Superior temporal gyrus (tissue), 1 donor: ENCODE data around the gene OR14I1.

Experiments
- DNase-seq: peaks from one replicate; pipeline ENCODE4 v3.0.0-alpha.2; 2016; ENCODE audit errors: extremely low spot score

The OR14I1 gene

DNA sequence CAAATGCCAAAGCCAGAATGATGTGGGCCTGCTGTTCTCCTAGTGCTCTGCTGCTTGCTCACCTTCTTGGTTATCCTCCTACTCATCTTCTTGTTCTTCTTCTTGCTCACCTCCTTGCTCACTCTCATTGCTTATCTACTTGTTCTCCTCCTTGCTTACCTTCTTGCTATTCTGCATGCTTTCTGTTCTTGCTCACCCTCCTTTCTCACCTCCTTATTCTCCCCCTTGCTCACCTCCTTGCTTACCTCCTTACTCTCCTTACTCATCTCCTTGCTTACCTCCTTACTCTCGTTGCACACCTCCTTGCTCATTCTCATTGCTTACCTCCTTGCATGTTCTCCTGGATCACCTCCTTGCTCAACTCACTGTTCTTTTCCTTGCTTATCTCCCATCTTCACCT is at the start of gene OR14I1:
Gene OR14I1 (minus strand): TSS at position 53 of the 400 bp plus-strand sequence.
- DNase-seq: no peak

DNA sequence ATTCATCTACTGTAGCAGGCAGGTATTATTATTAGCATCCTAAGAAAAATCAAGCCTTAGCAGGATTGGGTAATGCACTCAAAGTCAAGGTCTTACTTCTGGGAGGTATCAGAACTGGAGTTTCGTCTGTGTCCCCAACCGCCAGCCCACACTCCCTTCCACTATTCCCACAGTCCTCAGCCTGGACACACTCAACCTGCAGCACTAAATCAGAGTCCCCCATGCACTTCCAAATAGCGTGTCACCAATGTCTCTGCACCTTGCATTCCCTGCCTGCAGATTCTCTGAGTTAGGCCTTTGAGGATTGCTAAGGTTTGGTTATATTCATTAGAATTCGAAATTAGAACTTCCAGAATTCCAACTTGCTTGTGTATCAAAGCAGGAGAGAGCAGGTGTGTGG is 49.1 kb upstream of the OR14I1 start:
- DNase-seq: no peak

DNA sequence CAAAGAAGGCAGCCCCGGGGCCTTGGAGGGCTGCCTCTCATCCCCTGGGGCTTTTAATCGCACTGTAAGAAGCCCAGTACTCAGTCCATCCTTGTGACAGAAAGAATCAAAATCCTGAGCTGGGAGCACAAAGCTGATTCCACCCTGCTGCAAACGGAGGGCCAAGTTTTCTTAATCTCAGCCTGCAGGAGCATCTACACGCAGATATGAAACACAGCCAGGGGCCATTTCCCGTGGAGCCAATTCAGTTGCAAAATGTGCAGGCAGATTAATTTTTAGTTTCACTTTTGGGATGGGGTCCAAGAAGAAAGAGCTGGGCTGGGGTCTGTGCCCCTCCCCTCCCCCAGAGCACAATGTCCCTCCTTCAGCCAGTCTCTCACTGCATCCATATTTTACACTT is 48.6 kb upstream of the OR14I1 start:
- no peak for DNase-seq

DNA sequence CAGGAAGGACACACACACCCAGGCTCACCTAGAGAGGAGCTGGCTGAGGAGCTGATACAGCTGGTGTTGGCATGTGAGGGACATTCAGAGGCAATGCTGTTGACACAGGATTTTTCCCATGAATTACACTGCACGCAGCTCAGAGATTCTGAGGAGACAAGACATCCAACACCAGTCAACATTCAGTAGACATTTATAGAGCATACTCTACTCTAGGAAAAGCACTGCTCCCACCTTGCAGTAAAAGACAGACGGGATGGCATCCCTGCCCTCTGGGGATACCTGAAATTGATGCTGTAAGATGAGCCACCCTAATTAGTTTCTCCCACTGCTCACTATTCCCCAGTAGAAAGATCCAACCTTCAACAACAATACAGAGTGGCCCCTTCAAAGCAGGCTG is 47.9 kb upstream of the OR14I1 start:
- no peak for DNase-seq

DNA sequence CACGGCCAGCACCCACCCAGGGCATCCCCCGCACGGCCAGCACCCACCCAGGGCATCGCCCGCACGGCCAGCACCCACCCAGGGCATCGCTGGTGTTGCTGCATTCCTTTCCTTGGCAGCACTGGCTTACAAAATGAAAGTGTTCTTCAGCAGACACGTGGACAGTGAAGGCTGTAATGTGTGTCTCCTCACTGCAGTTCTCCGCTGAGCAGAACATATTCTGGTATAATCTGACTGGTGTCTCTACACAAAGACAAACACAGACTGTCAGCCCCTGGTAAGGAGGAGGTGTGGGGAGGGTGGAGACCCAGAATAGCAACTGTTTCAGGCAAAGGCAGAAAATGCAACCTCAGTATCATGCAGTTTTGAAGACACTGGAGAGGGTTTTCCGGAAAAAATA is 45.6 kb upstream of the OR14I1 start:
- DNase-seq: peak; percentile 48

DNA sequence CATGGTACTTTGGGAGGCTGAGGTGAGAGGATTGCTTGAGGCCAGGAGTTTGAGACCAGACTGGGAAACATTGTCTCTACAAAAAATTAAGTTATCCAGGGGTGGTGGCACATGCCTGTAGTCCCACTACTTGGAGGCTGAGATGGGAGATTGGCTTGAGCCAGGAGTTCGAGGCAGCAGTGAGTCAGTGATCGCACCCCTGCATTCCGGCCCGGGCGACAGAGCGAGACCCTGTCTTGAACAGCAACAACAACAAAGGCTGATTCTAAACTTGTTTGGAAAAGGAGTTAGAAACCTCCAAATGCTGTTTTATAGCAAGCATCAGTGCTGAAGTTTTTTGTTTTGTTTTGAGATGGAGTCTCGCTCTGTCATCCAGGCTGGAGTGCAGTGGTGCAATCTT is 38.3 kb upstream of the OR14I1 start:
- DNase-seq: no peak

DNA sequence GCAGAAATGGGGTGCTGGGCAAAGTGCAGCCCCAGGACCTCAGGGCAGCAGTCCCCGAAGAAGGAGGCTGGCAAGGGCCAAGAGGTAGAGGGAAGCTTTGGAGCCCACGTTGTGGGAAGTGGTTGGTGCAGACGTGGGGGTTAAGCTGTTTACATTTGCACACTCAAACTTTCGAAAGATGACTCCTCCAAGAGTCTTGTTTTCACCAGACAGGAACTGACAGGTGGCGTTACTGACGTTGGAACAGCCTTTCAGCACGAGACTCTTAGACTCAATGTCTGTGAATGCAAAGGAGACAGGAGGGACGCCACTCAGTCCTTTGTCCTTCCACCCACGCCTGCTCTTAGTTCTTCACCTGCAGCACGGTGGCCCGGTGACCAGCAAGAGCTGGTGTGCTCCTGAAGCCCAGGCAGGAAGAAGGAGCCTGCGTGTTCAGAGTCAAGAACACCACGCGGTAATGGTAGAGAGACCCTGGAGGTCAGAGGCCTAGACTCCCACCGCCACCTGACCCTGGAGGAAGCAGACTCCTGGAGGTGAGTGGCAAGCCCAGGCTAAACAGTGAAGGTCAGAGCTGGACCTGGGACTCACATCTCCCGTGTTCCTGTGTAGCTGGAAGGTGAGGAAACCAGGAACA is 37.1 kb upstream of the OR14I1 start:
- DNase-seq: no peak

DNA sequence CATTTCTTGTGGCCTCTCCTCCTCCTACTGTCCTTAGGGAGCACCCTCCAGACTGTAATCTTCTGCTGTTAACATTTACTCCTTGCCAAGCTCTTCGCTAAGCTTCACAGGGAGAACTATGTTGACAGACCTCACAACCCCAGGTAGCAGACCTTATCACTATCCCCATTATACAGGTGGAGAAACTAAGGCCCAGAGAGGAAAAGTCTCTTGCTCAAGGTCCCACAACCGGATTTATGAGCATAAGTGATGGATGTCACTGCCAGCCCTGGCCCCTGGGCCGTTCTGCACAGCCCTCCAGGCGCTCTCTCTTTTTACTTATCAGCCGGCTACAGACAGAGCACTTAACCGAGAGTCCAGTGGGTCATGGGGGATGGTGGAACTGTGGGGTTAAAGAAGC is 34.9 kb upstream of the OR14I1 start:
- no peak for DNase-seq

DNA sequence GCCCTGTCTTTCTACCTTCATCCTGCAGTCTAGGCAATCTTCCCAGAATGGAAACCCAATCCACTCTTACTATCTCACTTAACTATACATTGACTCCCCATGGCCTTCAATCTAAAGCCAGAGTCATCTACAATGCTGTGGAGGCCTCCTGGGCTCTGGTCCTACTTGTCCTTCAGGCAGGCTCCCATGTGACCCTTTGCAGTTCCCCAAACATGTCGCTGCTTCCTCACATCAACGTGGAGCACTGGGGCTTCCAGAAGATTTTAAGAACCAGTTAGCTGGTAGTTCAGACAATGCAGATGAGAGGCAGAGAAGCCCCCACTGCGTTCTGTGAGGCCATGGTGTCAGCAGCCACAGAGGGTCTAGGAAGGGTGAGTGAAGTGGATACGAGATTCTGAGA is 34.4 kb upstream of the OR14I1 start:
- DNase-seq: no peak

DNA sequence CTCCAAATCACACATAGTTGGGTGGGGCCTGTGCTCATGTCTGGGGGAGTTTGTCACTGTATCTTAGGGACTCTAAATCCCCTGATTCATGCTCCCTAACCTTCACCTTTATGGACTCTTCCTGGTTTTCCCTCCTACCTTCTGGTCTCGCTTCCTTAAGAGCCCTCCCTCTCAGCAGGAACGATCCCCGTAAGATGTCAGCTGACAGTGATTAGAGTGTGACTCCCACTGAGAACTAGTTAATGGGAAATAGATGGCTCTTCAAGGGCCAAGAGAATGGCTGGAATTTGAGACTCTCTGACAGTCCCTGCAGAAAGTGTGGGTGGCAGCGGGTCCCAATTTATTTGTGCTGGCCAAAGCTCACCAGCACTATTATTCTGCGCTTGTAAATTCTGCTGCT is 31.0 kb upstream of the OR14I1 start:
- DNase-seq: no peak

DNA sequence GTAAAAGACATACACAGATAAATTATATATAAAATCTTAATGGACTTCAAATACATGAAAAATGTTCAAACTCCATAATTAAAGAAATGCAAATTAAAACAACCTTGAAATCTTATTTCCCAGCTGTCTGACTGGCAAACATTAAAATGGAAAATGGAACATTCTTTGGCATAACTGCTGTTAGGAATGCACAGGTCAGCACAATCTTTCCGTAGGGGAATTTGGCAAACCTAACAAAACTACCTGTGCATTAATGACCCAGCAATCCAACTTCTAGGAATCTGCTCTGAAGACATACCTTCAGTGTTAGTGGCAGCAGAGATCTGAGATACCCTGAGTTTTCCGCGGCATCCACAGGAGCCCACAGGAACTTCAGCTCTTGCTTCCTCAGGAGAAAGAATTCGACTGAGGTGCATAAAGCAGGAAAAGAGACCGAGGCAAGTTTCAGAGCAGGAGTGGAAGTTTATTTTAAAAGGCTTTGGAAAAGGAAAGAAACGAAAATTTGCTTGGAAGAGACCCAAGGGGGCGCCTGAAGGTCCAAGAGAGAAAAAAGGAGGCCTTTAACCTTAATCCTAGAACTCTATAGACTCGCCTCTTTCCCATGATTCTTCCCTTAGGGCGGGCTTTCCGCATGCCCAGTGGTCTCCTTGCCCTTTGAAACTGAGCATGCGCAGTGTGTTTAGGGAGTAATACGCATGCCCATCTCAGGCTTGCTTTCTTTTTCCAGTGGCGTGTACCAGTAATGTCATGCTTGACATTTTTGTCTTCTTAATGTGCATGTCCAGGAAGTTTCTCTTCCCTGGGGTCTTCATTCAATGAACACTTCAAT is 28.2 kb upstream of the OR14I1 start:
- no peak for DNase-seq

DNA sequence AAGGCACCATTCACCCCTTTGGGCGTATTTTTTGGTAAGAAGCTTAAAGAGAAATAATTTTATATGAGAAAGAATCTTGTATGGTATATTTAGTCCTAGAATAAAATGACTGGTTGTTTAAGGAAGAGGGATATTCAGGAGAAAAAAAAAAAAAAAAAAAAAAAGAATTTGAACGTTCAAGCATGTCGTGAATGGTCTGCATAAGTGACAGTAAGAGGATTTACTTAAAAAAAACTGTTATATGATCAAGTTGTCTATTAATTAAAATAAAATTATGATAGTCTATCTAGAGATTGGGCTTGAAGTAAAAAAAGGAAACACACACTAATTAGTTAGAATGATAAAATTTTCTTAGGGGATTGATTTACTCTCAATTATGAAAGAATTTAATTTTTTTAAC is 11.7 kb upstream of the OR14I1 start:
- no peak for DNase-seq

DNA sequence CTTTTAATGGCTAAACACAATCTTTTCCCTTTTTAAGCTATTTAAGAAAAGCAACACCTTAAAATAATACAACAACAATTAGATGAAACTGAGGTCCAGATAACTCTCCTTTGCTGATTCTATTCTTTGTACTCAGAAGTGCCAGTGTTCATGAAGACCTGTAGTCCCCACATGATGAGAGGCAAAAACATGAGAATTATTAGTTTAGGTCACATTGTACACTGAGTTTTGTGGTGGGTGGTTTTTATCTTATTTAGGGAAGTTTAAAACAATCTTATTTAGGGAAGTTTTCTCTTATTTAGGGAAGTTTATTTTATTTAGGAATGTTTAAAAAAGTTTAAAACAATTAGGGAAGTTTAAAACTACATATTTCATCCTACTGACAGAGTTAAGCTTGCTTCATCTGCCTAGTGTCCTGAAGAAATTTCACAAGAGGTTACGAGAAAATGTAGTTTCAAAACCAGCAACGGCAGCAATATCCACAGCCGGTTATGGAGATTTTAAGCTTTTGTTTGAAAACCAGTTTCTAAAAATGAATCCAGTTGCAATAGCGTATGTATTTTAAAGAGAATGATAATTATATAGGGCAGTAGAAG is 7.8 kb upstream of the OR14I1 start:
- no peak for DNase-seq

DNA sequence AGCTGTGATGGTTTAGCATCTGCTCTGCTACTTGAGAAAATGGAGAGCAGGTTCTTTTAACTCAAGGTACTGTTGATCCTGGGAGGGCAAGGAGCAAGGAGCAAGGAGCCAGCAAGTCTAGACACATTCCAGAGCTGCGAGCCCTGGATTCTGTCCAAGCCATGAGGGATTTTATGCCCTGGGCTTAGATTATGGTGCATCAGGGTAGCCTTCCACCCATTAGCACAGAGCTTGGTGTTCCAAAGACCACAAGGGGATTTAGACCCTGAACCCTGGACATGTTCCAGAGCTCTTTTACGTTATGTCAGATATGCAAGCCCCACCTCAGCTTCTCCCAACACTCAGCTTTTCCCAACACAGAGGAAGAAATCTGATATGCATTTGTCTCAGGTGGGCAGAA is 2.0 kb upstream of the OR14I1 start:
- no peak for DNase-seq

DNA sequence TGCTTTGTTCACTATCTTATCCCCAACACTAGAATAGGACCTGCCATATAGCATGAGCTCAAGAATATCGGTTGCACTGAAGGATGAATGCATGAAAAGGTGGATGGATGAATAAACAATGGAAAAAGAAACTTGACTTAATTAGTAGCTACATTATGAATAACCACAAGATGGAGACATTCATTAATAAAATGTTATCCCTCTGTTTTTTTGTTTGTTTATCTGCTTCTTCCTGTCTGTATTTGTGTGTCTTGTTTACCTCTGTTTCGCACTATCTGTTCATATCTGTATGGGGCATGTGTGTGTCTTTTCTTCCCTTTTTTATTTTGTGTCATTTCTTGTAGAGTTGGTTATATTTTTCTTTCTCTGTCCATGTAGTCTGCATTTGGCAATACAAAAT is 1.1 kb upstream of the OR14I1 start:
- no peak for DNase-seq

DNA sequence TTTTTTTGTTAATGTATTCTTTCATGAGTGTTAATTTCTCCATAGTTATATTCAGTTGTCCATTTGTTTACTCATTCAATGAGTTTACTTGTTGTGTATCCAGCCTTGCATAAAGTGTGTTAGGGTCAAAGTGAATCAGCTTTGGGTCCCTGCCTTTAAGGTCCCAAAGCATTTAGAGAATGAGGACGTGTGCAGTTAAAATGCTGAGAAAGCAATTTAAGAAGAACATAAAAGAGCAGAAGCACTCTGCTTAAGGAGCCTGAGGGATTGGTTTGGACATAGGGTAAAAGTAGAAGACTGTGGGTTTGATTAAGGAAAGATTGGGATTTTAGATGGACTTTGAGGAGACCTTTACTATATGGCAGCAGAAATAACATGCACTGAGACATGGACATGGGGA is 3.5 kb downstream of the OR14I1 start:
- no peak for DNase-seq

DNA sequence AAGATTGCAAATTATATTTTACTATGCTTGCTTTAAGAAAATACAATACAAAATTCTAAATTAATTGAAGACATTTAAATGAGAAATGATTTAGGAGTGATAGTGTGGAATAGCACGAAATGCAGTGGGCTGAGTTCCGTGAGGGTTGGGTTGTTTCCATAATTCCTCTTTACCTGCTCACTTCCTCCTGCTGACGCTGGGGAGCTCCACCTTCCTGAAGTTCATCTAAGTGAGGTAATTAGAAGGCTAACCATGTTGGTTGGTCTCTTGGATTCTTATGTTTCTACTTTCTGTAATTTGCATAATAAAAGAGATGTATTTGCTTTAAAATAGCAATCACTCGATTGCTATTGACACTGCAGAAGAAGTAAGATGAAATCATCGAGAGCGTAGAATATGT is 4.7 kb downstream of the OR14I1 start:
- DNase-seq: no peak

DNA sequence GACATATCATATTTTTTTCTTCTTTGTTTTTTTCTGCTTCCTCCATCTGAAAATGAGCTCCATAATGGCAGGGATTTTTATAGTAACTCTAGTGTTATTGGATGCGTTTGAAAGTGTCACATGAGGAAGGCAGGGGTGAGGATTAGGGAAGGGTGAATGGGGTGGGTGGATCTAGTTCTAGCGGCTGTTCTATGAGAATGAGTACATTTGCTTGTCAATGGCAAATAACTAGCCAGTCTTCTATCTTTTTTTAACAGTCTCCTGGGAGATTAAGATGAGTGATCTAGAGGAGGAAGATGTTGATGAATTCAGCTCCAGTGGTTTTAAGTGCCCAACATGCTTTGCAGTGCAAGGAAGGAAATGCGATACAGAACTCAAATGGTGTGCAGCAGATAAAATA is 5.8 kb downstream of the OR14I1 start:
- DNase-seq: no peak

DNA sequence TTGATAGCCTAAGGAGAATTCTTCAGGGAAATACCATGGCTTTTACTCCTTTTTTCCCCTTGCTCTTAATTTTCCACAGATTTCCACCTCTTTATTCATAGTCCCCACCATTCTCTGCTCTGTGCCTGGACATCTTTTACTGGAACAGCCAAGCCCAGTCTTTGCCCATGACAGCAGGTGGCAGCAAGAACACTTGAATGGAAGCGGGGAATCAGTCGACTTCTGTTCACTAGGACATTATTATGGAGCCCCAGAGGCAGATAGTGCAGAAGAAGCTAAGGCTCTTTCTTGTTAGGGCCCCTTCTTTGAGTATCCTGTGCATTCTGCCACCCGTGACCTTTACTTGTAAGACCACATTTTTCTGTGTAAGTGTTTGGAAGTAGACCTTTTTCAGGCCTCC is 6.3 kb downstream of the OR14I1 start:
- DNase-seq: peak; percentile 11

DNA sequence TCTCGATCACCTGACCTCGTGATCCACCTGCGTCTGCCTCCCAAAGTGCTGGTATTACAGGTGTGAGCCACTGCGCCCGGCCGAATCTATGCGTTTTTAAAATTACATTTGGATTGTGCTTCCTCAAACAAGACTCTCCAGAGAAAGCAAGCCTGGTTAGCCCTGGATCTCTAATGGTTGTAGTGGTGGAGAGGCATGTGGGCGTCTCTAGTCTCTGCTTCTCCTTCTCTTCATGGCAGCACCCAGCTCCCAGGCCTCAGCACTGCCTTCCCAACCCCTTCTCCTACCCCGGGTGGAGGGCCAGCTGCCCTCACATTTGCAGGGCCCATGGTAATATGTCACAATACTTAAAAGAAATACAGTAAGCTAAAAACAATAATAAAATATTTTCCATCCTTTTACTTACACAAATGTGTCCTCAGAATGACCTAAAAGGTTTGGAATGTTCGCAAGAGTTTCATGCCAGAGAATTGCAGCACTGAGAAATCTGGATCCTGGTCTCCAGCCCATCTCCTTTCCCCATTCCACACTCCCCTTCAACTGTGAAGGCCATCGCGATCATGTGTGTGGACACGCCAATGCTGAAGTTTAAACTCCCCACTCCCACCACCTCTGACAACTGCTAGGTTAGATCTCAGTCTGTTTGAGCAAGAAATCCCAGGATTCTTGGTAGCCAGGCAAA is 7.0 kb downstream of the OR14I1 start:
- no peak for DNase-seq

DNA sequence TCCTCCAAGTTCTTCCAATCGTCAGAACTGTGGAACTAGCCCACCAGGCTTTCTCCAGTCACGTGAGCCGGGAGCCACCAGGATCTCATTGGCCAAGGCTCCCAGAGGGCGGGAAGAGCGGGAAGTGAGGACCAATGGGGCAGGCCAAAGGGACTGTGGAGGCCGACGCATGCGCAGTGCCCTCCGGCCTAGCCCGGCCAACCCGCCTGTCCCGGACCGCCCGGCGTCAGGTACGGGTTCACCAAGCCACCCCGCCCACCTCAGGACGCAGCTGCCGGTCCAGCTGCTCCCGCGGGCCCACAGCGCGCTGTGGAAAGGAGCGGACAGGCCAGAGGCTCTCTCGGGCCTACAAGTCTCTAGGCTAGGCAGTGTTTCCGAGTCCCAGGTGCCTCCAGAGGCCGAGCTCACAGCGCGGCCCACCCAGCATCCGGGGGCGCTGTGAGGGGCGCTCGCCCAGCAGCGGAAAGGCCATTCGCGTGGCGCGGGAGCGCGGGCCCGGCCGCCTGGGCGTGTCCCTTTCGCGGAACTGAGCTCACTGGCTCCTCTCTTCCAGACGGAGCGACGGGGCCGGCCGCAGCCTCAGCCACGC is 10.9 kb downstream of the OR14I1 start:
- DNase-seq: no peak
